ENCODE measurements around the gene MFGE8.

MFGE8 gene

GRCh38 chr15:88871313-88871712 lies 41.9 kb downstream of the MFGE8 start:
- no peak for DNase-seq

GRCh38 chr15:88866295-88866881 lies 46.8 kb downstream of the MFGE8 start:
- no peak for DNase-seq

GRCh38 chr15:88865498-88866099 lies 47.6 kb downstream of the MFGE8 start:
- DNase-seq = no peak

GRCh38 chr15:88864861-88865497 lies 48.2 kb downstream of the MFGE8 start:
- no peak for DNase-seq

- no peak for DNase-seq
Observed at GRCh38 chr15:88863412-88863811, 49.8 kb downstream of the MFGE8 start.

GRCh38 chr15:88860212-88860611 lies 53.0 kb downstream of the MFGE8 start:
- DNase-seq = no peak

- no peak for DNase-seq
Observed at GRCh38 chr15:88859550-88859949, 53.6 kb downstream of the MFGE8 start.

GRCh38 chr15:88858934-88859333 lies 54.2 kb downstream of the MFGE8 start:
- no peak for DNase-seq

- DNase-seq = no peak
Observed at GRCh38 chr15:88852476-88852875, 60.7 kb downstream of the MFGE8 start.

GRCh38 chr15:88849376-88850072 lies 63.7 kb downstream of the MFGE8 start:
- no peak for DNase-seq

Data from C1 segment of cervical spinal cord (tissue), 14 donors.